ENCODE data around the gene ADSL. TPM values are rescaled to one million over a fixed set of nuclear protein-coding genes. Genes with fewer than 3 reads are reported as not detected.
A peak's percentile ranks its signal among the peaks of the same experiment; 100 is the strongest.

Gene ADSL
- total RNA-seq, 1 donor from 2014 or later: 74.1 TPM

DNA sequence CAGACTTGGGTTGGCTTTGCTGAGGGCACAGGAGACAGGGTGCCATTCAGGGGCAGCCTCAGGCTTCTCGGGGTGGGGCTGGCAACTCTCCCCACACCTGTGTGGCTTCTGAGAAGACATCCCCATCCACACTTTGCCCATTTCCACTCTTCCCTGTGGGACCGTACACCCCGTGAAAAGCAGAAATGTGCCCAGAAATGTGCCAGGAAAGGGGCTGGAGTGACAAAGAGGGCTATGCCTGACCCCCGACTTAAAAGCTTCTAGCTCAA, 74.7 kb downstream of the ADSL start:
- Mint-ChIP-seq H3K27me3 (ENCODE audit: unreplicated experiment) (no peaks in the 10 kb centered on the region), H3K4me3 (ENCODE audit: unreplicated experiment) (no peak overlapping the region), H3K36me3 (ENCODE audit: unreplicated experiment) (peaks cover 43% of the 10 kb centered on the region), H3K4me1 (ENCODE audit: unreplicated experiment) (peaks cover 1% of the 10 kb centered on the region), H3K27ac (ENCODE audit: unreplicated experiment) (no peak overlapping the region), H3K9me3 (ENCODE audit: unreplicated experiment) (no peaks in the 10 kb centered on the region)
- DNase-seq (ENCODE audit: extremely low spot score, unreplicated experiment): no peak
- TF ChIP-seq, protein P1, sequence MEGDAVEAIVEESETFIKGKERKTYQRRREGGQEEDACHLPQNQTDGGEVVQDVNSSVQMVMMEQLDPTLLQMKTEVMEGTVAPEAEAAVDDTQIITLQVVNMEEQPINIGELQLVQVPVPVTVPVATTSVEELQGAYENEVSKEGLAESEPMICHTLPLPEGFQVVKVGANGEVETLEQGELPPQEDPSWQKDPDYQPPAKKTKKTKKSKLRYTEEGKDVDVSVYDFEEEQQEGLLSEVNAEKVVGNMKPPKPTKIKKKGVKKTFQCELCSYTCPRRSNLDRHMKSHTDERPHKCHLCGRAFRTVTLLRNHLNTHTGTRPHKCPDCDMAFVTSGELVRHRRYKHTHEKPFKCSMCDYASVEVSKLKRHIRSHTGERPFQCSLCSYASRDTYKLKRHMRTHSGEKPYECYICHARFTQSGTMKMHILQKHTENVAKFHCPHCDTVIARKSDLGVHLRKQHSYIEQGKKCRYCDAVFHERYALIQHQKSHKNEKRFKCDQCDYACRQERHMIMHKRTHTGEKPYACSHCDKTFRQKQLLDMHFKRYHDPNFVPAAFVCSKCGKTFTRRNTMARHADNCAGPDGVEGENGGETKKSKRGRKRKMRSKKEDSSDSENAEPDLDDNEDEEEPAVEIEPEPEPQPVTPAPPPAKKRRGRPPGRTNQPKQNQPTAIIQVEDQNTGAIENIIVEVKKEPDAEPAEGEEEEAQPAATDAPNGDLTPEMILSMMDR (IDR thresholded peaks at IDR 0.05): no peak

DNA sequence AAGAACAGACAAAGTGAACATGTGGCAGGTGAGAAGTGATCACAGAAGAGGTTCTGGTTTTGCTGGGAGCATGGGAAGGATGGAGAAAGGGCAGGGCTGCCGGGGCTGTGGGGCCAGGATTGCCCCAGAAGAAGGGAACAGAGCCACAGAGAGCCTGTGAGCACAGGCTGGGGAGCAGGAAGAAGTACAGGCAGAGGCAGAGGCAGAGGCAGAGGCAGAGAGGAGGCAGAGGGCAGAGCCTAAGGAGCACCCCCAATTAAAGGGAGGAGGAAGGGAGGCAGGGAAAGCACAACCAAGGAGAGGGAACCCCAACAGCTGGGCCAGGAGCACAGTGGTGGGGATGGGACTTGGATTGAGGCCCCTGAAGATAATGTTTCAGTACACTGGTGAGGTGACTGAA, 75.6 kb downstream of the ADSL start:
- no peaks in the 10 kb centered on the region for H3K9me3 Mint-ChIP-seq (ENCODE audit: unreplicated experiment)
- TF ChIP-seq, protein P1 (IDR thresholded peaks at IDR 0.05): no peak
- no peaks in the 10 kb centered on the region for H3K27me3 Mint-ChIP-seq (ENCODE audit: unreplicated experiment)
- no peak for DNase-seq (ENCODE audit: extremely low spot score, unreplicated experiment)
- H3K27ac Mint-ChIP-seq (ENCODE audit: unreplicated experiment): no peak overlapping the region
- peaks cover 41% of the 10 kb centered on the region for H3K36me3 Mint-ChIP-seq (ENCODE audit: unreplicated experiment)
- no peak overlapping the region for H3K4me3 Mint-ChIP-seq (ENCODE audit: unreplicated experiment)
- no peaks in the 10 kb centered on the region for H3K4me1 Mint-ChIP-seq (ENCODE audit: unreplicated experiment)

DNA sequence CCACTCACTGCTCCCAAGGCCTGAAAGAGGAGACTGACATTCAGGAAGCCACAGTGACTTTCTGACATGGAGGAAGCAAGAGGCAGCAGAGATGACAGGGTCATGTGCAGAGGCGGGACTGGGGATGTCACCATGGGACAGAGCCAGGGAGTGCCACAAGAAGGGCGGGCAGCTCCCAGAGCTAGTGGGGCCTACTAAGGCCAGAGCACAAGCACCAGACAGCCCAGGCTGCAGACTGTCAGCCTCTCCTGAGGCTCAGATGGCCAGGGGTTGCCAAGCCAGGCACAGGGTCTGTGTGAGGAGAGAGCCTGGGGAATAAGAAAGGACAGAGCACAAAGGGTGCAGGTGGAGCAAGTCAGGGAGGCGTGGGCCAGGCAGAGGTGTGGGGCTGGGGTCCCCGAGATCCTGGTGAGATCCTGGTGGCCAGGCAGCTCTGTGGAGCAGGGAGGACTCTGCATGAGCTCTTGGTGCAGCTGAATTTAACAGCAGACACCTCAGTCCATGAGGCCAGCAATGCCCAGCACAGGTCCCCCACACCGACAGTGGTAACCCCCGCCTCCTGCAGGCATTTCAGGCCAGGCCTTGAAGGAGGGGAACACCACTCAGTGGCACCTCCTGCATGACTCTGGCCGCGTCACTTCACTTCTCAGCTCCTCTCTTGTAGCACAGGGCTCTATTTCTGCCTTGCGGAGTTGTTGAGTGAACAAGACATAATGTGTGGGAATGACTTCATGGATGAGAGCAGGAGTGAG, 76.4 kb downstream of the ADSL start:
- no peak for DNase-seq (ENCODE audit: extremely low spot score, unreplicated experiment)
- no peaks in the 10 kb centered on the region for H3K27me3 Mint-ChIP-seq (ENCODE audit: unreplicated experiment)
- H3K9me3 Mint-ChIP-seq (ENCODE audit: unreplicated experiment): no peaks in the 10 kb centered on the region
- H3K4me1 Mint-ChIP-seq (ENCODE audit: unreplicated experiment): no peaks in the 10 kb centered on the region
- H3K27ac Mint-ChIP-seq (ENCODE audit: unreplicated experiment): no peak overlapping the region
- TF ChIP-seq, protein P1 (IDR thresholded peaks at IDR 0.05): no peak
- H3K36me3 Mint-ChIP-seq (ENCODE audit: unreplicated experiment): peaks cover 43% of the 10 kb centered on the region
- H3K4me3 Mint-ChIP-seq (ENCODE audit: unreplicated experiment): no peak overlapping the region

DNA sequence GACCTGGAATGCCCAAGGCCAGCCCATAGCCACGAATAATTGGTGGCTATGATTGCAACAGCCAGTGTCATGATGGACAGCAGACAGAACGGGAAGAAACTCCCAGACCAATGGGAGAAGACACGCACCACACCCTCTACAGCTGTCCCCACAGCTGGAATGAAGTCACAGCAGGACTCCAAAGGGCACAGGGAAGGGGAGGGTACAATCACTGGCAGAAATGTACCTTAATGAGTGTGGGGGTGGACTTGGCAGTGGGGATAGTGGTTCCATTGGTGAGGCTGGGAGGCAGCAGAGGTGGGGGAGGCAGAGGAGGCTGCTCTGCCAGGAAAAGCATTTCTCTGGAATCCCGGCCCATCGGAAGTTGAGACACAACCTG, 77.0 kb downstream of the ADSL start:
- peak overlapping the region; percentile 12 for H3K27ac Mint-ChIP-seq (ENCODE audit: unreplicated experiment)
- no peaks in the 10 kb centered on the region for H3K4me1 Mint-ChIP-seq (ENCODE audit: unreplicated experiment)
- TF ChIP-seq, protein P1 (IDR thresholded peaks at IDR 0.05): no peak
- no peaks in the 10 kb centered on the region for H3K27me3 Mint-ChIP-seq (ENCODE audit: unreplicated experiment)
- no peak overlapping the region for H3K4me3 Mint-ChIP-seq (ENCODE audit: unreplicated experiment)
- no peak for DNase-seq (ENCODE audit: extremely low spot score, unreplicated experiment)
- peaks cover 43% of the 10 kb centered on the region for H3K36me3 Mint-ChIP-seq (ENCODE audit: unreplicated experiment)
- H3K9me3 Mint-ChIP-seq (ENCODE audit: unreplicated experiment): no peaks in the 10 kb centered on the region

DNA sequence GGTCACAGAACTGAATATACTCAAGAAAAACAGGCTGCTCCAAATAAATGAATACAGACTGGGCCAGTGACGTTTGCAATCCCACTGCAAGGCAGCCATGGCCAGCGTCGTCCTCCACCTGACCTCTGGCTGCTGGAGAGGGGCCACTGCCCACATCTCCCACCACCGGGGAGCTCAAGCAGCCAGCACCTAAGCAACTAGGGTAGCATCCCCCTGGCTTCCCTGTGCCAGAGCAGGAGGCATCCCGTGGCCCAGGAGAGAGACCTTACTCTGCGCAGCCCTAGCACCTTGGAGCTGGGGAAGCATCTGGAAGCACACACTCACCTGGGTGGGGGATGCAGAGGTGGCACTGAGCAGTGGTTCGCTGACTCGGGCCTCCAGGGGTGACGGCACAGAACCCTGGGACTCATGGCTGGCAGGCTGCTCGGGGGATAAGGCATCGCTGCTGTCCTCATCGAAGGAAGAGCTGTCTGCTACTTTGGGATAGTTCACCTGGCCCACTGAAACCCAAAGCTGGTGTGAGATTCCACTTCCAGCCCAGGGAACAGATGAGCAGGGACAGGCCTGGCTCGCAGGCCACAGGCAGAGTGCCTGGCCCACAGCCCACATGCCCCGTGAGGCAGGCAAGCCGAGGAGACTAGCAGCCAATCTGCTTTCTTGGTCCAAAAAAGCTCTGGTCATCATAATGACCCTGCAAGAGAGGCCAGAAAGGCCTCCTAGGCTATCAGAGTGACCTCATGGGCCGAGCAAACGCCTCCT, 77.8 kb downstream of the ADSL start:
- H3K36me3 Mint-ChIP-seq (ENCODE audit: unreplicated experiment): peaks cover 46% of the 10 kb centered on the region
- H3K4me3 Mint-ChIP-seq (ENCODE audit: unreplicated experiment): no peak overlapping the region
- no peaks in the 10 kb centered on the region for H3K27me3 Mint-ChIP-seq (ENCODE audit: unreplicated experiment)
- H3K27ac Mint-ChIP-seq (ENCODE audit: unreplicated experiment): no peak overlapping the region
- no peaks in the 10 kb centered on the region for H3K4me1 Mint-ChIP-seq (ENCODE audit: unreplicated experiment)
- TF ChIP-seq, protein P1 (IDR thresholded peaks at IDR 0.05): no peak
- no peaks in the 10 kb centered on the region for H3K9me3 Mint-ChIP-seq (ENCODE audit: unreplicated experiment)
- no peak for DNase-seq (ENCODE audit: extremely low spot score, unreplicated experiment)
